CMK (cell line): Measurements from ENCODE around the gene ITGAL.
"Not testable (repeated sequence)": the region's sequence is repeated elsewhere in the genome, so short reads cannot be mapped to it uniquely, and the experiment has no call there.

ENCODE experiments used
- DNase-seq: peaks from one replicate; pipeline ENCODE4 v3.0.0-alpha.2; 2010; ENCODE audit warnings: low read depth

ITGAL gene

GRCh38 chr16:30526137-30526822 is 53.7 kb downstream of the ITGAL start, which contains the start of gene ZNF768:
Gene ZNF768, minus strand, starts transcription at chr16:30526566. Its CDS starts 153 bp downstream, at chr16:30526413.
- DNase-seq: peak; percentile 72

GRCh38 chr16:30526823-30527634 is 54.5 kb downstream of the ITGAL start:
- DNase-seq: peak; percentile 94

GRCh38 chr16:30527635-30528178 is 55.2 kb downstream of the ITGAL start:
- DNase-seq: no peak

DNA sequence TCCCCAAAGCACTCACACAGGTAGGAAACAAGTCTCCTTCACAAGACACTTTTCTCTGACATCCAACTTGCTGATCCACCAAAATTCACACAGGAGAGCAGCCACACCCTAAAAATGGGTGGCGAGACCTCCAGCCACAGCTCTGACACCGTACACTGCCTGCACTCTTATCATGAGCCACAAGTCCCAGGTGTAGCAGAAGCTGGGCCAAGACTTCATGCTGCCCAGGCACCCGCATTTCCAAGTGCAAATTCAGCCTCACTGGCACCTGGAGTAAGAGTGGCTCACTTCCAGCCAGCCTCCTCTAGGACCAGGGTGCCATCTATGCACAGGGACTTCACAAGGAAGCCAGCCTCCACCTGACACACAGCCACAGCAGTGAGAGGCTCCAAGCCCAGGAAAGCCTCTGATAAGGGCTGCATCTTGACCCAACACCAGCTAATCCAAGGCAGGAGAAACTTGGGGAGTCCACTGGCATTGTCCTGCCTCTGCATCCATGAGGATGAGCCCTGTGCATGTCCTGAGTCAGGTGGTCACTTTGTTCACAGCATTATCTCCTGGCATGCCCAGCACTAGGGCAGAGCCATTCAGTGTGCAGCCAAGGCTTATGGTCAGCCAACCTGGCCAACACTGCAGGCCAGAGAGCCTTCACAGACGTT is 56.4 kb downstream of the ITGAL start:
- DNase-seq: no peak

GRCh38 chr16:30530163-30531037 is 57.9 kb downstream of the ITGAL start:
- DNase-seq: no peak

GRCh38 chr16:30532285-30533145 is 60.0 kb downstream of the ITGAL start:
- DNase-seq: no peak

DNA sequence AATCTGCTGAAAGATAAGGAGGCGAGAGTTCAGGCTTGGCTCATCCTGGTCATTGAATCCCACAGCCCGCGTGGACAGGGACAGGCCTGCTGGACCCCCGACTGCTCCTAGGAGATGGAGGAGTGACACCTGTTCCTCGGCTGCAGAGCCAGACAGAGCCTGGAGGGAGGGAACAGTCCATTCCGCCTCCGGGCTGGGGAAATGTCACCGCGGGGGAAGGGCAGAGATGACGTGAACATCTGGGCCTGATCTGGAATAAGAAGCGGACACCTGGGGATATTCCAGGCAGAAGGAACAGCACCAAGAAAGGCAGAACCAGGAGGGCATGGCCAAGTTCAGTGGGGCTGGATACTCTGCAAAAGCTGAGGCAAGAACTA is 60.6 kb downstream of the ITGAL start:
- no peak for DNase-seq

DNA sequence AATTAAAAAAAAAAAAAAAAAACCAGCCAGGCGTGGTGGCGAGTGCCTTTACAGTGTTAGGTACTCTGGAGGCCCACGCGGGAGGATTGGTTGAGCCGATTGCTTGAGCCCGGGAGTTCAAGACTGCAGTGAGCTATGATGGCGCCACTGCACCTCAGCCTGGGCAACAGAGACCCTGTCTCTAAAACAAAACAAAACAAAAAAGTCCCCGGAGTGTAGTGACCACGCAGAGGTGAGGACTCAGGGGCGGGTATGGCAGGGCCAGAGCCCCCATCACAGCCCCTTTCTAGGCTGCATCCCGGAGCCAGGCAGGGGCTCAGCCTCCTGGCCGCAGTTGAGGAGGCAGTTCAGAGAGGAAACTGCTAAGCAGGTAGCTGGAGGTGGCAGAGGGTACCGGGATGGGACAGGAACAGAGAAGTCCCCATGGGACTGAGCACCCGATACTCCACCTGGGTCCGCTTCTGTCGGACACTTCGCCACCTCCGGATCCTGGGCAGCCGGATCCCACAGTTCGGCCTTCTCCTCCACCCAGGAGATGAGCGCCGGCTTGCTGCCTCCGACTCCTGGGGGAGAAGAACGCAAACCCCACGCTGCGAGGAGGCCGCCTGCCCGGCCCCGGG is 61.3 kb downstream of the ITGAL start:
- no peak for DNase-seq

GRCh38 chr16:30534368-30535105 is 62.0 kb downstream of the ITGAL start, which contains the start of gene ZNF747:
Gene ZNF747, minus strand, starts transcription at chr16:30534858. Its CDS starts 179 bp downstream, at chr16:30534679.
- peak; percentile 78 for DNase-seq

- DNase-seq: no peak
Observed at GRCh38 chr16:30535106-30535776, 62.7 kb downstream of the ITGAL start.

DNA sequence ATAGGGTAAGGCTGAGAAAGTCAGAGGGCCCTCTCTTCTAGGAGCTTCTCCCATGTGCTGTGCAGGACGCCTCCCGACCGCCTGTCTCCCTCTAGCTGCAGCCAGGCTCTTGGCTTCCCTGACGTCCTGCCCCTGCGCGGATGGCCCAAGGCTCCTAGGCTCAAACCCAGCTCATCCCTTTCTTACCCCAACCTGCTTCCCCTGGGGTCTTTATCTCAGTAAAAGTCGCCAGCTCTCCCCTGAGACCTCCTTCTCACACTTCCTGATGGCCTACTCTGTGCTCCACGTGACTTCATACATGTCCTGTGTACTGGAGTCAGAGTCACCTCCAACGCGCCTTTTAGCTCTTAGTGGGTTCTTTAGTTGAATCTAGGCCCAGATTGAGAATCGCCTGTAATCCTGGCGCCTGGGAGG is 63.2 kb downstream of the ITGAL start:
- no peak for DNase-seq

- not testable (repeated sequence) for DNase-seq
Observed at GRCh38 chr16:30536391-30537024, 64.0 kb downstream of the ITGAL start.

- no peak for DNase-seq
Observed at GRCh38 chr16:30539000-30539964, 66.7 kb downstream of the ITGAL start.

DNA sequence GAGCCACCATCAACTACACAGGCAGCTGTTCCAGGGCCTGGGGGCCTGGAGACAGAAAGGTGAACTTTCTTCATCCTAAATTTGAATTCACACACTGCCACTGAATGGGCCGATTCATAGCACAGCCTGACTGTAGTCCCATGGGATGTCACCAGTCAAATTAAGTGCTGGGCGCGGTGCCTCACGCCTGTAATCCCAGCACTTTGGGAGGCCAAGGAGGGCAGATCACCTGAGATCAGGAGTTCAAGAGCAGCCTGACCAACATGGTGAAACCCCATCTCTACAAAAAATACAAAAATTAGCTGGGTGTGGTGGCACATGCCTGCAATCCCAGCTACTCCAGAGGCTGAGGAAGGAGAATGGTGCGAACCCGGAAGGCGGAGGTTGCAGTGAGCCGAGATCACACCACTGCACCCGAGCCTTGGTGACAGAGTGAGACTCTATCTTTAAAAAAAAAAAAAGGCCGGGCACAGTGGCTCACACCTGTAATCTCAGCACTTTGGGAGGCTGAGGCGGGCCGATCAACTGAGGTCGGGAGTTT is 67.5 kb downstream of the ITGAL start:
- not testable (repeated sequence) for DNase-seq

DNA sequence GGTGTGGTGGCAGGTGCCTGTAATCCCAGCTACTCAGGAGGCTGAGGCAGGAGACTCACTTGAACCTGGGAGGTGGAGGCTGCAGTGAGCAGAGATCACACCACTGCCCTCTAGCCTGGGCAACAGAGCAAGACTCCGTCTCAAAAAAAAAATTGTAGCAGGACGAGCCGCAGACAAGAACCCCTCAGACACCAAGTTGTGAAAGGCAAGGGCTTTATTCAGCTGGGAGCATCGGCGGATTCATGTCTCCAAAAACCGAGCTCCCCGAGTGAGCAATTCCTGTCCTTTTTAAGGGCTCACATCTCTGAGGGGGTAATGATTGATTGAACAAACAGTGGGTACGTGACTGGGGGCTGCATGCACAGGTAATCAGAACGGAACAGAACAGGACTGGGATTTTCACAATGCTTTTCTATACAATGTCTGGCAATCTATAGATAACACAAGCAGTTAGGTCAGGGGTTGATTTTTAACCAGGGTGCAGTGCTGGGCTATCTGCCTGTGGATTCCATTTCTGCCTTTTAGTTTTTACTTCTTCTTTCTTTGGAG is 68.4 kb downstream of the ITGAL start:
- not testable (repeated sequence) for DNase-seq
